Measurements from ENCODE around the gene TMEM53.

TMEM53 gene

GRCh38 chr1:44645476-44646244, 28.6 kb downstream of the TMEM53 start:
- DNase-seq = no peak

- DNase-seq = no peak
Measured at GRCh38 chr1:44644806-44645205, 29.5 kb downstream of the TMEM53 start.

- DNase-seq = no peak
Measured at GRCh38 chr1:44643721-44644334, 30.5 kb downstream of the TMEM53 start.

- no peak for DNase-seq
Measured at GRCh38 chr1:44642925-44643324, 31.4 kb downstream of the TMEM53 start.

- no peak for DNase-seq
Measured at GRCh38 chr1:44642255-44642654, 32.0 kb downstream of the TMEM53 start.

GRCh38 chr1:44641126-44642102, 32.9 kb downstream of the TMEM53 start:
- no peak for DNase-seq

GRCh38 chr1:44640200-44640853, 34.0 kb downstream of the TMEM53 start:
- no peak for DNase-seq

- DNase-seq = no peak
Measured at GRCh38 chr1:44637702-44638411, 36.4 kb downstream of the TMEM53 start.

- no peak for DNase-seq
Measured at GRCh38 chr1:44636688-44637598, 37.3 kb downstream of the TMEM53 start.

- DNase-seq = no peak
Measured at GRCh38 chr1:44636083-44636687, 38.1 kb downstream of the TMEM53 start.

GRCh38 chr1:44635439-44635838, 38.8 kb downstream of the TMEM53 start:
- no peak for DNase-seq

- DNase-seq = no peak
Measured at GRCh38 chr1:44634606-44635189, 39.6 kb downstream of the TMEM53 start.

- no peak for DNase-seq
Measured at GRCh38 chr1:44632598-44632997, 41.7 kb downstream of the TMEM53 start.

GRCh38 chr1:44631647-44632539, 42.4 kb downstream of the TMEM53 start:
- no peak for DNase-seq

- DNase-seq = no peak
Measured at GRCh38 chr1:44631333-44631646, 43.0 kb downstream of the TMEM53 start.

- DNase-seq = no peak
Measured at GRCh38 chr1:44630116-44630515, 44.2 kb downstream of the TMEM53 start.

GRCh38 chr1:44628962-44629756, 45.1 kb downstream of the TMEM53 start:
- DNase-seq = no peak

- no peak for DNase-seq
Measured at GRCh38 chr1:44625348-44625747, 48.9 kb downstream of the TMEM53 start.

All from GDM1 (cell line).